HepG2 (cell line): ENCODE data around the gene C2orf80. TPM values are rescaled to one million over a fixed set of nuclear protein-coding genes. Genes with fewer than 3 reads are reported as not detected.

Experiments
- ATAC-seq: fragments of 200-7000 bp; cut with Tn5 transposase; 3 replicates; pipeline ENCODE4 v1.9.1; 2020; ENCODE audit warnings: mild to moderate bottlenecking, moderate library complexity
- BruUV-seq: library from RNA; stranded (reverse); fragments of 400-500 nt; replicated peaks from 2 replicates; lab custom pipeline; 2021; lab: Mats Ljungman, UMichigan
- CTCF ChIA-PET: fragments of 300-600 bp; formaldehyde crosslinking; extraction: SDS; loops from one replicate; lab custom pipeline; 2021; ENCODE audit warnings: low total read pairs, inconsistent platforms, low intra/inter-chr PET ratio; lab: Yijun Ruan, JAX
- POLR2A ChIA-PET: fragments of 350-600 bp; sonication (Branson Sonifier 250); formaldehyde crosslinking; loops from one replicate; lab custom pipeline; 2020; ENCODE audit warnings: antibody characterized with exemption, inconsistent platforms; lab: Yijun Ruan, JAX
- DNase-seq: peaks from one replicate; pipeline ENCODE4 v3.0.0-alpha.2; 2015; ENCODE audit warnings: low spot score
- FAIRE-seq: peaks from 3 replicates; lab custom pipeline; 2011; peaks lifted over from hg19 to GRCh38; lab: Jason Lieb, UNC
- H2AFZ ChIP-seq: one replicate; pipeline ENCODE4 v1.6.1; 2011; ENCODE audit warnings: low read length, inconsistent platforms
- H3K27ac ChIP-seq: fragments of 300-600 bp; 3 replicates; pipeline ENCODE4 v1.8.0; 2011; ENCODE audit warnings: mixed run types, mild to moderate bottlenecking, mixed read lengths, low read length, inconsistent platforms; ENCODE audit not compliant: insufficient read depth; ENCODE audit errors: extremely low read length
- H3K27me3 ChIP-seq, 2 experiments: fragments of 200-600 bp in 1 of 2; 2 replicates in 1 of 2; 3 replicates in 1 of 2; pipeline versions ENCODE4 v1.6.0 to v1.8.0; 2011; ENCODE audit warnings: low read length in 2 of 2, mild to moderate bottlenecking in 2 of 2, moderate library complexity in 2 of 2, inconsistent platforms in 1 of 2; ENCODE audit not compliant: insufficient read depth in 2 of 2, control insufficient read depth in 1 of 2
- H3K36me3 ChIP-seq, 2 experiments: fragments of 200-600 bp in 1 of 2; replicated peaks in 1 of 2; 2 replicates in 1 of 2; 3 replicates in 1 of 2; pipeline versions ENCODE4 v1.5.1 to v1.8.0; 2011; ENCODE audit warnings: low read length in 2 of 2, inconsistent platforms in 1 of 2; ENCODE audit not compliant: insufficient read depth in 2 of 2, control insufficient read depth in 1 of 2
- H3K4me1 ChIP-seq: 2 replicates; pipeline ENCODE4 v1.5.1; 2012; ENCODE audit warnings: low read length, inconsistent platforms; ENCODE audit not compliant: insufficient read depth
- H3K4me2 ChIP-seq: 2 replicates; pipeline ENCODE4 v1.6.0; 2011; ENCODE audit warnings: low read depth, low read length, inconsistent platforms
- H3K4me3 ChIP-seq, 3 experiments: fragments of 200-600 bp in 1 of 3; sonication (generic), shearing (Covaris generic) in 1 of 3; replicated peaks in 1 of 3; 2 replicates each; pipeline ENCODE4 v1.5.1; 2011 to 2016; ENCODE audit warnings: low read length in 3 of 3, inconsistent platforms in 2 of 3, low read depth in 2 of 3, mild to moderate bottlenecking in 2 of 3, control low read depth in 1 of 3, mixed read lengths in 1 of 3; ENCODE audit not compliant: insufficient read depth in 1 of 3
- H3K79me2 ChIP-seq: one replicate; pipeline ENCODE4 v1.6.1; 2011; ENCODE audit warnings: low read length, inconsistent platforms; ENCODE audit not compliant: insufficient read depth
- H3K9ac ChIP-seq: 2 replicates; pipeline ENCODE4 v1.6.0; 2011; ENCODE audit warnings: mild to moderate bottlenecking, low read depth, low read length, inconsistent platforms; ENCODE audit not compliant: insufficient read depth
- H3K9me3 ChIP-seq: 2 replicates; pipeline ENCODE4 v1.5.1; 2012; ENCODE audit warnings: mild to moderate bottlenecking, low read length
- H4K20me1 ChIP-seq: 2 replicates; pipeline ENCODE4 v1.6.0; 2011; ENCODE audit warnings: inconsistent platforms, mild to moderate bottlenecking, low read length, moderate library complexity; ENCODE audit not compliant: insufficient read depth
- AHR ChIP-seq: IDR thresholded peaks from 2 replicates; pipeline ENCODE4 v1.6.1; 2018; ENCODE audit warnings: missing genetic modification reagents, missing compliant biosample characterization
- ARID2 ChIP-seq: sonication (generic); formaldehyde crosslinking; IDR thresholded peaks from 2 replicates; pipeline ENCODE4 v1.8.1; 2022; ENCODE audit warnings: mild to moderate bottlenecking, missing genetic modification reagents, borderline replicate concordance
- ESRRA ChIP-seq: sonication (generic); formaldehyde crosslinking; IDR thresholded peaks from 2 replicates; pipeline ENCODE4 v1.5.1; 2020; ENCODE audit warnings: mild to moderate bottlenecking, low read depth, missing genetic modification reagents
- KLF15 ChIP-seq: sonication (generic); formaldehyde crosslinking; IDR thresholded peaks from 2 replicates; pipeline ENCODE4 v1.8.1; 2023; ENCODE audit warnings: borderline replicate concordance, mild to moderate bottlenecking, inconsistent platforms, missing genetic modification reagents, mixed read lengths
- NR2C2 ChIP-seq: sonication (generic); formaldehyde crosslinking; IDR thresholded peaks from 2 replicates; pipeline ENCODE4 v1.4.0; 2020; ENCODE audit warnings: missing genetic modification reagents, mild to moderate bottlenecking, moderate library complexity, borderline replicate concordance
- ZFP36L2 ChIP-seq: sonication (generic); formaldehyde crosslinking; IDR thresholded peaks from 2 replicates; pipeline ENCODE4 v1.4.0; 2020; ENCODE audit warnings: missing genetic modification reagents
- ZFYVE20 ChIP-seq: sonication (generic); formaldehyde crosslinking; IDR thresholded peaks from 2 replicates; pipeline ENCODE4 v1.8.0; 2023; ENCODE audit warnings: low read depth, mild to moderate bottlenecking, moderate library complexity, missing genetic modification reagents, borderline replicate concordance
- ZNF644 ChIP-seq: IDR thresholded peaks from 2 replicates; pipeline ENCODE4 v1.6.1; 2016; ENCODE audit warnings: low read depth
- ZNF678 ChIP-seq: sonication (generic); formaldehyde crosslinking; IDR thresholded peaks from 2 replicates; pipeline ENCODE4 v1.4.0; 2020; ENCODE audit warnings: mild to moderate bottlenecking, missing genetic modification reagents
- ZSCAN20 ChIP-seq: sonication (generic); formaldehyde crosslinking; IDR thresholded peaks from 2 replicates; pipeline ENCODE4 v1.4.0; 2020; ENCODE audit warnings: missing genetic modification reagents, mild to moderate bottlenecking, borderline replicate concordance
- ZSCAN29 ChIP-seq: sonication (generic); formaldehyde crosslinking; conservative IDR thresholded peaks from 2 replicates; pipeline ENCODE4 v1.4.0; 2020; ENCODE audit warnings: mild to moderate bottlenecking, missing genetic modification reagents
- WGBS: methylation state at CpG from one replicate; pipeline ENCODE4 v1.1.6; 2017; ENCODE audit warnings: low lambda C conversion rate; 5-methylcytosine and 5-hydroxymethylcytosine counted together
- in situ Hi-C: cut with HindIII; loops from 2 replicates; pipeline ENCODE4 v1.10.0; 2017; ENCODE audit warnings: low pct_unique_long_range_greater_than_20kb; ENCODE audit not compliant: extremely low pct_ligation_motif_present
- intact Hi-C: fragments of 100-400 bp; cut with micrococcal nuclease; formaldehyde crosslinking; loops from one replicate; pipeline ENCODE4 v1.10.0; 2022; ENCODE audit not compliant: unreplicated experiment
- polyA plus RNA-seq, 8 experiments: library from polyadenylated mRNA; depleted of rRNA in 3 of 8; stranded (reverse) in 7 of 8; unstranded in 1 of 8; fragments of >200 nt; fragmentation: Illumina TruSeq in 4 of 8; extraction: Trizol in 4 of 8; gene quantifications; 2 replicates each; pipeline versions ENCODE4 v1.2.1 to v1.2.3, GENCODE V29; 2011 to 2016; ENCODE audit warnings: low read depth in 4 of 8, missing spikeins in 1 of 8, mixed read lengths in 1 of 8; ENCODE audit not compliant: insufficient read depth in 1 of 8
- total RNA-seq, 5 experiments: library from RNA; depleted of rRNA; stranded (reverse); fragments of >200 nt; fragmentation: Illumina TruSeq; extraction: Trizol; gene quantifications; 2 replicates each; pipeline ENCODE4 v1.2.3, GENCODE V29; 2016; ENCODE audit warnings: low read depth in 1 of 5
- TF ChIP-seq, protein P1 (sequence below), 2 experiments: IDR thresholded peaks; 2 replicates each; pipeline ENCODE4 v1.6.1; 2011 to 2012; ENCODE audit warnings: low read length in 2 of 2, borderline replicate concordance in 1 of 2, low read depth in 1 of 2, mild to moderate bottlenecking in 1 of 2, moderate library complexity in 1 of 2
- TF ChIP-seq, protein P2 (sequence below): sonication (generic); formaldehyde crosslinking; IDR thresholded peaks from 2 replicates; pipeline ENCODE4 v1.8.0; 2022; ENCODE audit warnings: mild to moderate bottlenecking, missing genetic modification reagents, moderate library complexity
- TF ChIP-seq, protein P3 (sequence below): sonication (generic); formaldehyde crosslinking; IDR thresholded peaks from 2 replicates; pipeline ENCODE4 v1.4.0; 2020; ENCODE audit warnings: mild to moderate bottlenecking, missing genetic modification reagents
- TF ChIP-seq, protein P4 (sequence below): sonication (generic); formaldehyde crosslinking; IDR thresholded peaks from 2 replicates; pipeline ENCODE4 v1.4.0; 2020; ENCODE audit warnings: missing genetic modification reagents, mild to moderate bottlenecking, borderline replicate concordance

Gene C2orf80
- total and polyA plus RNA-seq, 2 of the 13 experiments (the other 11 are each of a cell fraction or from before 2014, with no cell fraction given): not detected

DNA sequence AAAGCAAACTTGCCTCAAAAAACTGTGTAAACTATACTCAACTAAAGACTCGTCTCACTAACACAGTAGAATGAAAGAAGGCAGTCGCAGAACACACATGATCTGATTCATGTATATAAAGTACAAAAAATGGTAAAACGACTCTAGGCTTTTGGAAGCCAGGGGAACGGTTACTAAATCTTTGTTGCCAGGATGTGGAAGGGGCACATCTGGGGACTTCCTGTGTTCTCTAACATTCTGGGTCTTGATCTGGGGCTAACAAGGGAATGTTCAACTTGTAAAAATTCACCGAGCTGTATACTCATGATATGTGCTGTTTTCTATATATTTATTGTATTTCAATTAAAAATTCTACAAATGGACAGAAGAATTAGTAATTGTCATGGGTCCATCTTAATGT lies 14.3 kb upstream of the C2orf80 start (continued):
- TF ChIP-seq, protein P1, sequence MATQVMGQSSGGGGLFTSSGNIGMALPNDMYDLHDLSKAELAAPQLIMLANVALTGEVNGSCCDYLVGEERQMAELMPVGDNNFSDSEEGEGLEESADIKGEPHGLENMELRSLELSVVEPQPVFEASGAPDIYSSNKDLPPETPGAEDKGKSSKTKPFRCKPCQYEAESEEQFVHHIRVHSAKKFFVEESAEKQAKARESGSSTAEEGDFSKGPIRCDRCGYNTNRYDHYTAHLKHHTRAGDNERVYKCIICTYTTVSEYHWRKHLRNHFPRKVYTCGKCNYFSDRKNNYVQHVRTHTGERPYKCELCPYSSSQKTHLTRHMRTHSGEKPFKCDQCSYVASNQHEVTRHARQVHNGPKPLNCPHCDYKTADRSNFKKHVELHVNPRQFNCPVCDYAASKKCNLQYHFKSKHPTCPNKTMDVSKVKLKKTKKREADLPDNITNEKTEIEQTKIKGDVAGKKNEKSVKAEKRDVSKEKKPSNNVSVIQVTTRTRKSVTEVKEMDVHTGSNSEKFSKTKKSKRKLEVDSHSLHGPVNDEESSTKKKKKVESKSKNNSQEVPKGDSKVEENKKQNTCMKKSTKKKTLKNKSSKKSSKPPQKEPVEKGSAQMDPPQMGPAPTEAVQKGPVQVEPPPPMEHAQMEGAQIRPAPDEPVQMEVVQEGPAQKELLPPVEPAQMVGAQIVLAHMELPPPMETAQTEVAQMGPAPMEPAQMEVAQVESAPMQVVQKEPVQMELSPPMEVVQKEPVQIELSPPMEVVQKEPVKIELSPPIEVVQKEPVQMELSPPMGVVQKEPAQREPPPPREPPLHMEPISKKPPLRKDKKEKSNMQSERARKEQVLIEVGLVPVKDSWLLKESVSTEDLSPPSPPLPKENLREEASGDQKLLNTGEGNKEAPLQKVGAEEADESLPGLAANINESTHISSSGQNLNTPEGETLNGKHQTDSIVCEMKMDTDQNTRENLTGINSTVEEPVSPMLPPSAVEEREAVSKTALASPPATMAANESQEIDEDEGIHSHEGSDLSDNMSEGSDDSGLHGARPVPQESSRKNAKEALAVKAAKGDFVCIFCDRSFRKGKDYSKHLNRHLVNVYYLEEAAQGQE (IDR thresholded peaks at IDR 0.05; ENCODE audit: borderline replicate concordance in 1 of 2, low read depth in 1 of 2, low read length in 2 of 2): no peak

DNA sequence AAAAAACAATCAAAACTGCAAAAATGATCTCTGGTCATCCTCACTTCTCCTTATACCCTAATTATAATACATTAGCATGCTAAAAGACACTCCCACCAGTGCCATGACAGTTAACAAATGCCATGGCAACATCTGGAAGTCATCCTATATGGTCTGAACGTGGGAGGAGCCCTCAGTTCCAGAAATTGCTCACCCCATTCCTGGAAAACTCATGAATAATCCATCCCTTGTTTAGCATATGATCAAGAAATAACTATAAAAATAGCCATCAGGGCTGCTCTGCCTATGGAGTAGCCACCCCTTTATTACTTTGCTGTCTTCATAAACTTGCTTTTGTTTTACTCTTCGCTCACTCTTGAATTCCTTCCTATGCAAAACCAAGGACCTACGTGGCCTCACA lies 5.7 kb upstream of the C2orf80 start:
- H3K79me2 ChIP-seq: no peaks in the 10 kb centered on the region
- no peak overlapping the region for H3K4me2 ChIP-seq
- H3K27me3 ChIP-seq: peaks cover 0 to 12% of the 10 kb centered on the region in 2 experiments; a peak in 1 of 5 replicates
- ChIA-PET CTCF (no interaction called here), POLR2A (no interaction called here)
- WGBS: 24% methylated on average over 3 of the region's 3 CpGs
- no peaks in the 10 kb centered on the region for H4K20me1 ChIP-seq
- H2AFZ ChIP-seq: no peak overlapping the region
- no peak for DNase-seq
- no peak overlapping the region for H3K27ac ChIP-seq
- ATAC-seq: no peak
- H3K9me3 ChIP-seq: no peaks in the 10 kb centered on the region
- H3K36me3 ChIP-seq: no peaks in the 10 kb centered on the region
- in situ Hi-C loops (no loop called here), intact Hi-C loops (no loop called here)
- no peak overlapping the region for H3K9ac ChIP-seq
- H3K4me1 ChIP-seq: no peaks in the 10 kb centered on the region
- no peak for FAIRE-seq
- H3K4me3 ChIP-seq: no peak overlapping the region
- BruUV-seq: no TSS peak
- TF ChIP-seq KLF15 (CRISPR knock-in tag): no peak
- TF ChIP-seq, protein P2, sequence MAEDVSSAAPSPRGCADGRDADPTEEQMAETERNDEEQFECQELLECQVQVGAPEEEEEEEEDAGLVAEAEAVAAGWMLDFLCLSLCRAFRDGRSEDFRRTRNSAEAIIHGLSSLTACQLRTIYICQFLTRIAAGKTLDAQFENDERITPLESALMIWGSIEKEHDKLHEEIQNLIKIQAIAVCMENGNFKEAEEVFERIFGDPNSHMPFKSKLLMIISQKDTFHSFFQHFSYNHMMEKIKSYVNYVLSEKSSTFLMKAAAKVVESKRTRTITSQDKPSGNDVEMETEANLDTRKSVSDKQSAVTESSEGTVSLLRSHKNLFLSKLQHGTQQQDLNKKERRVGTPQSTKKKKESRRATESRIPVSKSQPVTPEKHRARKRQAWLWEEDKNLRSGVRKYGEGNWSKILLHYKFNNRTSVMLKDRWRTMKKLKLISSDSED (CRISPR knock-in tag): no peak
- TF ChIP-seq NR2C2 (CRISPR knock-in tag): no peak
- TF ChIP-seq ZSCAN20 (CRISPR knock-in tag): no peak
- TF ChIP-seq ZNF644 (CRISPR knock-in tag): no peak
- no peak for TF ChIP-seq ZNF678 (CRISPR knock-in tag)
- TF ChIP-seq, protein P3, sequence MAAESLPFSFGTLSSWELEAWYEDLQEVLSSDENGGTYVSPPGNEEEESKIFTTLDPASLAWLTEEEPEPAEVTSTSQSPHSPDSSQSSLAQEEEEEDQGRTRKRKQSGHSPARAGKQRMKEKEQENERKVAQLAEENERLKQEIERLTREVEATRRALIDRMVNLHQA (CRISPR knock-in tag): no peak
- no peak for TF ChIP-seq ZSCAN29 (CRISPR knock-in tag)
- no peak for TF ChIP-seq ZFP36L2 (CRISPR knock-in tag)
- no peak for TF ChIP-seq ZFYVE20
- TF ChIP-seq AHR (CRISPR knock-in tag): no peak
- TF ChIP-seq ESRRA (CRISPR knock-in tag): no peak
- no peak for TF ChIP-seq ARID2
- TF ChIP-seq, protein P4, sequence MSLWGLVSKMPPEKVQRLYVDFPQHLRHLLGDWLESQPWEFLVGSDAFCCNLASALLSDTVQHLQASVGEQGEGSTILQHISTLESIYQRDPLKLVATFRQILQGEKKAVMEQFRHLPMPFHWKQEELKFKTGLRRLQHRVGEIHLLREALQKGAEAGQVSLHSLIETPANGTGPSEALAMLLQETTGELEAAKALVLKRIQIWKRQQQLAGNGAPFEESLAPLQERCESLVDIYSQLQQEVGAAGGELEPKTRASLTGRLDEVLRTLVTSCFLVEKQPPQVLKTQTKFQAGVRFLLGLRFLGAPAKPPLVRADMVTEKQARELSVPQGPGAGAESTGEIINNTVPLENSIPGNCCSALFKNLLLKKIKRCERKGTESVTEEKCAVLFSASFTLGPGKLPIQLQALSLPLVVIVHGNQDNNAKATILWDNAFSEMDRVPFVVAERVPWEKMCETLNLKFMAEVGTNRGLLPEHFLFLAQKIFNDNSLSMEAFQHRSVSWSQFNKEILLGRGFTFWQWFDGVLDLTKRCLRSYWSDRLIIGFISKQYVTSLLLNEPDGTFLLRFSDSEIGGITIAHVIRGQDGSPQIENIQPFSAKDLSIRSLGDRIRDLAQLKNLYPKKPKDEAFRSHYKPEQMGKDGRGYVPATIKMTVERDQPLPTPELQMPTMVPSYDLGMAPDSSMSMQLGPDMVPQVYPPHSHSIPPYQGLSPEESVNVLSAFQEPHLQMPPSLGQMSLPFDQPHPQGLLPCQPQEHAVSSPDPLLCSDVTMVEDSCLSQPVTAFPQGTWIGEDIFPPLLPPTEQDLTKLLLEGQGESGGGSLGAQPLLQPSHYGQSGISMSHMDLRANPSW: no peak
